ENCODE measurements around the gene MRTFB. TPM values are rescaled to one million over a fixed set of nuclear protein-coding genes. Genes with fewer than 3 reads are reported as not detected.

MRTFB gene
- total RNA-seq, 4 donors from 2014 or later, result 12.7 to 20.4 (median 14.8) TPM

GRCh38 chr16:14104066-14104465, 32.9 kb downstream of the MRTFB start:
- H3K36me3 ChIP-seq, result no peaks in the 10 kb centered on the region
- ATAC-seq (no peak), DNase-seq (no peak)
- H3K9me3 ChIP-seq, result no peaks in the 10 kb centered on the region
- in situ Hi-C loops (cut with MboI; ENCODE audit: low sequenced_read_pairs in 4 of 4) (no loop called here), intact Hi-C loops (cut with DNase I; ENCODE audit: low total_unique reads) (no loop called here)
- H3K27me3 ChIP-seq, result no peaks in the 10 kb centered on the region
- TF ChIP-seq CTCF (IDR thresholded peaks at IDR 0.05 in 4 of 5, conservative IDR thresholded peaks at IDR 0.05 in 1 of 5), result no peak
- no peak for TF ChIP-seq POLR2A (IDR thresholded peaks at IDR 0.05)
- peak overlapping the region; percentile 14 to 53 (median 38) for H3K27ac ChIP-seq
- no peak overlapping the region for H3K4me3 ChIP-seq
- H3K4me1 ChIP-seq, result peaks cover 71 to 80% of the 10 kb centered on the region in 2 donors

GRCh38 chr16:14105760-14106375, 34.7 kb downstream of the MRTFB start:
- DNase-seq (no peak), ATAC-seq (no peak)
- no peaks in the 10 kb centered on the region for H3K36me3 ChIP-seq
- intact Hi-C loops (cut with DNase I; ENCODE audit: low total_unique reads) (no loop called here), in situ Hi-C loops (cut with MboI; ENCODE audit: low sequenced_read_pairs in 4 of 4) (no loop called here)
- peaks cover 77 to 90% of the 10 kb centered on the region in 2 donors for H3K4me1 ChIP-seq
- H3K27ac ChIP-seq, result peak overlapping the region; percentile 5 to 83 (median 52)
- H3K9me3 ChIP-seq, result no peaks in the 10 kb centered on the region
- H3K4me3 ChIP-seq, result no peak overlapping the region
- no peaks in the 10 kb centered on the region for H3K27me3 ChIP-seq
- no peak for TF ChIP-seq POLR2A (IDR thresholded peaks at IDR 0.05)
- TF ChIP-seq CTCF (IDR thresholded peaks at IDR 0.05 in 4 of 5, conservative IDR thresholded peaks at IDR 0.05 in 1 of 5), result no peak

GRCh38 chr16:14106457-14106856, 35.3 kb downstream of the MRTFB start:
- peaks cover 77 to 90% of the 10 kb centered on the region in 2 donors for H3K4me1 ChIP-seq
- no peaks in the 10 kb centered on the region for H3K27me3 ChIP-seq
- in situ Hi-C loops (cut with MboI; ENCODE audit: low sequenced_read_pairs in 4 of 4) (no loop called here), intact Hi-C loops (cut with DNase I; ENCODE audit: low total_unique reads) (no loop called here)
- H3K36me3 ChIP-seq, result no peaks in the 10 kb centered on the region
- ATAC-seq (no peak), DNase-seq (no peak)
- peak overlapping the region; percentile 5 to 83 (median 52) for H3K27ac ChIP-seq
- TF ChIP-seq CTCF (IDR thresholded peaks at IDR 0.05 in 4 of 5, conservative IDR thresholded peaks at IDR 0.05 in 1 of 5) (no peak), POLR2A (IDR thresholded peaks at IDR 0.05) (no peak)
- H3K9me3 ChIP-seq, result no peaks in the 10 kb centered on the region
- no peak overlapping the region for H3K4me3 ChIP-seq

- H3K27ac ChIP-seq, result peak overlapping the region in 3 of 4 donors; percentile 80 to 86 (median 83)
- no peaks in the 10 kb centered on the region for H3K27me3 ChIP-seq
- peaks cover 77 to 90% of the 10 kb centered on the region in 2 donors for H3K4me1 ChIP-seq
- no peak for TF ChIP-seq CTCF (IDR thresholded peaks at IDR 0.05 in 4 of 5, conservative IDR thresholded peaks at IDR 0.05 in 1 of 5)
- TF ChIP-seq POLR2A (IDR thresholded peaks at IDR 0.05), result no peak
- no peak overlapping the region for H3K4me3 ChIP-seq
- H3K36me3 ChIP-seq, result no peaks in the 10 kb centered on the region
- intact Hi-C loops (cut with DNase I; ENCODE audit: low total_unique reads) (no loop called here), in situ Hi-C loops (cut with MboI; ENCODE audit: low sequenced_read_pairs in 4 of 4) (no loop called here)
- H3K9me3 ChIP-seq, result no peaks in the 10 kb centered on the region
- no peak for DNase-seq
- ATAC-seq, result no peak
Observed at GRCh38 chr16:14106961-14107360, 35.8 kb downstream of the MRTFB start.

Measured in gastrocnemius medialis (tissue), 4 donors.